IPS DF 4.7 (cell line): ENCODE measurements around the gene TTC28.

Experiments
- DNase-seq: peaks from one replicate; pipeline ENCODE4 v3.0.0-alpha.2; 2013; ENCODE audit warnings: low spot score; ENCODE audit errors: extremely low read depth

TTC28 gene

DNA sequence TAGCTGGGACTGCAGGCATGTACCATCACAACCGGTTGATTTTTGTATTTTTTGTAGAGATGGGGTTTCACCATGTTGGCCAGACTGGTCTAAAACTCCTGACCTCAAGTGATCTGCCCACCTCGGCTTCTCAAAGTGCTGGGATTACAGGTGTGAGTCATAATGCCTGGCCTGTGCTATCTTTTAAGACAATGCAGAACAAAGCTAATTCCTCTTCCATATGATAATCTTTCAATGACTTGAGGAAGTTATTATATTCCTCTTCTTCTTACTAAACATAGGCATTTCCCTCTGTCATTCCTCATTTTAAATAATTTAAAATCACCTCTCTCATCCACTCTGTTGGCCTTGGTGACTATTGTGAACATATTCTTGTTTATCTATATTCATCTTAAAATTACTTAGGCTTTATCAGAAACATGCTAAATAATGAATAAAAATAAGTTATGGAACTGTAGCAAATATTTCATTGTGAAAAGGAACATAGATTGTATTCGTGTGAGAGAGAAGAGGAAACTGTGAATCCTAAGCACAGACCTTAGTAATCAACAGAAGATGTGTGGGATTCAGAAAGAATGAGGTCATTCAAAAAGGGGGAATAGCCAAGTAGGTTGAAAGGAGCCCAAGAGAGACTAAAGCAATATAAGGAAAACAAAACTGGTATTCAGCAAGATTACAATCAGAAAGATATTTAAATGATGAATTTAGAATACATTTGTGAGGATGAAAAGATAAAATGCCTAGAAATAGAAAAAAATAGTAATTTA, 269.4 kb downstream of the TTC28 start:
- no peak for DNase-seq

DNA sequence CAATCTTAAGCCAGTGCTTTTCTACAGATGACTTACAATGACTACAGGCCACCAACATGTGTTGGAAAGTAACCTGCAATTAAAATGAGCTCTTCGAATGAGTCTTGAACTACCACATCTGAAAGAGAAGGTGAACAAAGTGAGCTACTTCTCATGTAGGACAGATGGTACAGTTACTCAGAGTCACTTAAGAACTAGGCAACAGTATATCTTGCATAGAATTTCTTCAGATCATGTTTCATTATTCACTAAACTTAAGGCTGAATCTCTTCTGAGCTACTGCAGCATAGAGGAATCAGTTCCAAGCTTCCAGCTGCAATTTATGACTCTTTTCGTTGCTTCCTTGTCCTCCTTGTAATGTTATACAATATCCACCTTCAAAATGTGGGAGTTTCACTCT, 270.9 kb downstream of the TTC28 start:
- DNase-seq = no peak

- DNase-seq = no peak
Observed at GRCh38 chr22:28407645-28408044, 272.0 kb downstream of the TTC28 start.

DNA sequence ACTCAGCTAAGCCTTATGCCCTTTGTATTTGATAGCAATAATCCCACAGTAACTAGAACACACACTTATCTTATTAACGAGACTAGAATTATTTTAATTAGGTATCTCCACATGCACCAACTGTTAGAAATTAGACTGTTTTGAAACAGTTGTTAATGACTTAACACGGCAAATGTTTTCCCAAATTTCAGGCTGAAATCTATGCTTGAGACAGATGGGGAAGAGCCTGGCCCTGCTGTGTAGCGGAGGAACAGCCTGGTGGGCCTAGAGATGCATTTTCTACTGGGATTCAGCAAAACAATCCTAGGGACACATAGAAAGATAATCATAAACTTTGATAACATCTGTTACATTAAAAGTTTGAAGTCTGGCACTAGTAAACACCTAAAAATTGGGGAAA, 273.4 kb downstream of the TTC28 start:
- no peak for DNase-seq

DNA sequence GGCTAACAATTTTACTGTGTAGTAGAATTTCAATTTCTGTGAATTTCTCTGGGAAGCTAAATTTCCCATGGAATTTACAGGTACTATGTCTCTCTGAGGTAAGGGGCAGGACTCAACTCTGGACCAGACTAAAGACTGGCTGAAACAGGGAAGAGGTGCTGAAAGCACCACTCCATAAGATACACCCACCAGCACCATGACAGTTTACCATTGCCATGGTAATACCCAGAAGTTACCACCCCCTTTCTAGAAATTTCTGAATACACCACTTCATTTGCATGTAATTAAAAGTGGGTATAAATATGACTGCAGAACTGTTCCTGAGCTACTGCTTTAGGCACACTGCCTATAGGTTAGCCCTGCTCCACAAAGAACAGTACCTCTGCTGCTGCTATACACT, 274.1 kb downstream of the TTC28 start:
- no peak for DNase-seq

- DNase-seq = no peak
Observed at GRCh38 chr22:28402539-28402938, 277.1 kb downstream of the TTC28 start.

GRCh38 chr22:28402060-28402459, 277.6 kb downstream of the TTC28 start:
- no peak for DNase-seq

DNA sequence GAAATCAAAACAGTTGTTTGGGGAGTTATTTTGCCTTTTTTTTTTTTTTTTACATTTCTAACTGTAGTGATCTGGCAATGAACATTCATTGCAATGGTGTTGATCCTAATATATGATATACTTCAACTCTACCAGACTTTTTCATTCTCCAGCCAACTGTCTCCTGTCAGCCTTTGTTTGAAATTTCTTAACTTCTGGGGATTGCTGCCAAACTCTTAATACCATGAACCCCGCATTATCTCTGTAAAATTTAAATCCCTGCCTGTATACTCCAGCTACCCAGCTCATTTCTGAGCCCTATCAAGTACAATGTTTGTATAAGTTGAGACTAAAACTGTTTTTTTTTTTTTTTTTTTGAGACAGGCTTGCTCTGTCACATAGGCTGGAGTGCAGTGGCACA, 280.7 kb downstream of the TTC28 start:
- no peak for DNase-seq

GRCh38 chr22:28398355-28398754, 281.3 kb downstream of the TTC28 start:
- DNase-seq = no peak

- DNase-seq = no peak
Observed at GRCh38 chr22:28397306-28397705, 282.3 kb downstream of the TTC28 start.

DNA sequence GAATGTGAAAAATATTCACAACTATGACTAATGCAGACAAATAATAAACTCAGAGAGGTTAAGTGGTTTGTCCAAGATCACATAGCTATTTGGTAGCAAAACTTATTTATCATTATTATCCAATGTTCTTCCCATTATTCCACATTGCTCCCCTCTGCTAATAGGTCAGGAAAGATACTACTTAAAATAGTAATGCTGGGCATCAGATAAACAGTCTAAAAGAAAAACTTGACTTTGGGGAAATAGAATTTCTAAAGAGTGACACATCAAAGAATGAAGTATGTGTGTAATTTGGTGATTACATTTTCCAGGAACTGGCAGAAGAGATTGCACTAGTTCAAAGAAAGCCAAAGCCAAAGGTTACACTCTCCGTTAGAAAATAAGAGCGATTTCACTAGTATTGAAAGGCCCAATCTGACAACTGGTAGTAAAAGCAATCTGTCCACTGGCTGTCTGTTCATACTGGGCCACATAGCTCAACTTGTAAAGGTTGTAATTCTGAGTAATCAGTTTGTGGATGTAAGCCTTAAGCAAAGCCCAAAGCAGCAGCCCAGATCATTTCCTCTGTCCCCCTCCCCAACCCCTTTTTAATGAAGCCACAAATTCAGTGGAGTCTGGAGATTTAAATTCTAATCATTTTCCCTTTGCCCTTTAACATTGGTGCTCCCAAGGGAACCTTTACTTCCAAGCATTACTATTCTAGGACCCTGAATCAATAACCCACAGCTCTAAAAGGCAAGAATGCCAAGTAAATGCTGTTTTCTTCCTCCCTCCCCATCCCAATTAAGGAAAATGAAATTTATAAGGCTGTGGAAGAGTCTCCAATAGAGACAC, 283.5 kb downstream of the TTC28 start:
- DNase-seq = no peak

- DNase-seq = no peak
Observed at GRCh38 chr22:28395520-28395919, 284.1 kb downstream of the TTC28 start.

DNA sequence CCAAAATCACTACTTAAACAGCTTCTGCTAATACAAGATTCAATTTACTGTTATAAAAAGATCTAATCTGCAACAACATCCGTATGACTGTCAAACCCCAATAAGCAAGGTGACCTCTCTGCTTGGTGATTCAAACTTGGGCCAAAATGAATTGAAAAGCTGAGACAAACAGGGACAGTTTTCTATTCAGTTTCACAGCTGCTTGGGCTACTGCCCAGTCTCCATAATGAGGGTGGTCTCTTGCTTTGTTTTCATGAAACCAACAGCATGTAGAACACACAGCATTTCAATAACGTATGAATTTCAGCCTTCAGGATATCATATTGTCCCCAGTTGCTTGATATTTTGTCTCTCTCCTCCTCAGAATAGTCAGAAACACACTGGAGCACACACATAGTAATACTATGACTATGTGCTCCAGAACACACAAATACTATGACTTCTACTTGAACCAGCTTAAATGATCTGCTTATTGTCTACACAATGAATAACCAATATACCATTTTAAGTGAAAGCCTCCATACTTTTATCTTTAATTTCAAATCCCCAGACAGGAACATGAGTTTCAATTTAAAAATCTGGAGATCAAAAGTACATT, 285.0 kb downstream of the TTC28 start:
- DNase-seq = no peak

DNA sequence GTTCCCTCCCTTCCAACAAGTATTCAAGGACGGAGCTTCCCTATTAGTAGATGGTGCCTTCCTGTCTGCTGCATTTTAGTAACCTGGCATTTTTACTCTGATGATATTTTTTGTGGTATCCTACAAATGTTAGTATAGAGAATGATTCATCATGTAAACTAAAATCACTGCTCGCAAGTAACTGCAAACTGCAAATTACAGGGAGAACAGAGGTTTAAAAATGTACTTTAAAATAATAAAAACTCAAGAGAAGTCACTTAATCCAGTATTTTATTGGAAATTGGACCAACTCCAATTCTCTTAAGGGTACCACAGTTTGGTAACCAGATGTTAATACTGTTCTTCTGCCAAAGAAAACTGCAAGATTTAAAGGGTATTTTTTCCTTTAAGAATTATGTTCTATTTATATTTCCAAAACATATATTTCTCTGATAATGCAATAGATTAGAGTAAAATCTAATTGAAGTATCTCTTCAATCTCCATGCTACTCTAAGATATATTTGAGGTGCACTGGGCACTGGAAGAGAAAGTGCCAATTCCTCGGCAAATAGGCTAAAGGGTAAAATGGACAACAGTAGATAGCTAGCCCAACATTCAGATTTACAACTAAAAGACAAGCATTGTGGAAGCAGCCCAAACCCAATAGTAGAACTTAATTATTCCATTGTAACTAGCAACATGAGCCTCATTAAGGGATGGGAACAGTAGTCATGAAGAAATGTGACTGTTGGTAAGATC, 298.0 kb downstream of the TTC28 start:
- DNase-seq = no peak

DNA sequence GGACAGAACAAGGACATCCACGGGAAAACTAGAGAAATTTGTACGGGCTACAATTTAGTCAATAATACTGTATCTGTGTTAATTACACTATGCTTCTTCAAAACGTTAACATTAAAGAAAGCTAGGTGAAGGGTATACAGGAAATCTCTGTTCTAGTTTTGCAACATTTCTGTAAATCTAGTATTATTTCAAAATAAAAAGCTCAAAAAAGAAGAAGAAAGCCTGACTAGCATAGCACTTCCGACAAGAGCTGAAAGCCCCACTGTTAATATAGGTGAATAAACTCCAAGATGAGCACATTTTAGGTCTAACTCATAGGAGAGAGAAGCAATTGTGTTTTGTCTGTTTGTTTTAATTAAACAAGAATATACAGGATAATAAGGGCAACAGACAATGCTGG, 299.7 kb downstream of the TTC28 start:
- DNase-seq = no peak

DNA sequence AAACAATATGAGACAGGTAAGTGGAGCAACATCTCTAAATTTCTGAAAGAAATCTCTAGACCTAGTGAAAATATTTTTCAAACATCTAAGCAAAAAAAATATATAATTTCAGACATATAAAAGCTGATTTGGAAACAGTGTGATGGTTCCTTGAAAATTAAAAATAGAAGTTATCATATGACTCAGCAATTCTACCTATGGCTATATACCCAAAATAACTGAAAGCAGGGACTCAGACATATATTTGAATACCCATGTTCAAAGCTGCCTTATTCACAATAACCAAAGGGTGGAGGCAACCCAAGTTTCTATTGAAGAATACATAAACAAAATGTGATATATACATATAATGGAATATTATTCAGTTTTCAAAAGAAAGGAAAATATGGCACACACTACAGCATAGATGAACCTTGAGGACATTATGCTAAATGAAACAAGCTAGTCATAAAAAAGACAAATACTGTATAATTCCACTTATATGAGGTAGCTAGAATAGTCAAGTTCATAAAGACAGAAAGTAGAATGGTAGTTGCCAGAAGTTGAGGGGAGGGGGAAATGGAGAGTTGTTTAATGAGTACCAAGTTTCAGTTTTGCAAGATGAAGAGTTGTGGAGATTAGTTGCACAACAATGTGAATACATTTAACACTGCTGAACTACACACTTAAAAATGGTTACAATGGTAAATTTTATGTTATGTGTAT, 300.4 kb downstream of the TTC28 start:
- no peak for DNase-seq

- DNase-seq = no peak
Observed at GRCh38 chr22:28375761-28376534, 303.7 kb downstream of the TTC28 start.

DNA sequence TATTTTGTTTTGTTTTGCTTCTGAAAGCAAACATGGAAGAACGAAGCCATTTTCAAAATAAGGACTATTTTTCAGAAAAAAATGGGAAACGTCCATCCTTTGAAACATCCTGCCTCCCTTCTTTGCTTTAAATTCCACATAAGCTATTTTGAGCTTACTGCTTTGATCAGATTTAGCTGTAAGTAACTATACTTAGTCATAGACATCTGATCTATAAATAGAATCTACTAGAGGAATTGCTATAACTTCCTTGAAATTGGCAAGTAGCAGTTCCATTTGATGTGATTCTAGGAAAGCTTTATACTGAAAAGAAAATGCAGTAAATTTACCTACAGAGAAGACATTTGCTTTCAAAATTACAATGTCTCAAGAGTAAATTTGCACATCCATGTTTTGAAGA, 305.8 kb downstream of the TTC28 start:
- DNase-seq = no peak

DNA sequence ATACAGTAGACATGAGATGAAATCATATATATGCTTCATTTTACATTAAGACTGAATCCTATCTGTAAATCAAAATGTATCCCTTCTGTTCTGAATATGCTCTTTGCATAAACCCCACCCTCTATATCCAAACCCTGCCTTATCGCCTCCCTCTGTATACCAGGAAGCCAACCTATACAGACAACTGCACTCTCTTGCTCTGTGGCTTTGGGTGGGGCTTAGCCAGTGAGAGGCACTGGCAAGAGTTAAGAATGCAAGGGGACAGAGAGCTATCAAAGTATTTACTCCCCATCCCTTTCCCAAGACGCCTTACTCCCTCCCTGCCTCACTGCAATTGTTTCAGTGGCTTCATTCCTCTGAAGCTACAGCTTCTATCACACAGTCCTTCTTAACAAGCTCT, 309.8 kb downstream of the TTC28 start:
- DNase-seq = no peak

DNA sequence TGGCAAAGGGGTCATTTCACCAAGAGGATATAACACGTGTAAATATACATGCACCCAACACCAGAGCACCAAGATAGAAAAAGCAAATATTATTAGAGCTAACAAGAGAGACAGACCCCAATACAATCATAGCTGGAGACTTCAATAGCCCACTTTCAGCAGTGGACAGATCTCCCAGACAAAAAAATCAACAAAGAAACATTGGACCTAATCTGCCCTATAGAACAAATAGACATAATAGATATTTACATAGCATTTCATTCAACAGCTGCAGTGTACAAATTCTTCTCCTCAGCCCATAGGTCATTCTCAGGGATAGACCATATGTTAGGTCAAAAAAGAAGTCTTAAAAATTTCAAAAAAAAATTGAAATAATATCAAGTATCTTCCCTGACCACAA, 312.8 kb downstream of the TTC28 start:
- no peak for DNase-seq
